ENCODE results near the gene SLC44A3.
"Not testable (repeated sequence)": the region's sequence is repeated elsewhere in the genome, so short reads cannot be mapped to it uniquely, and the experiment has no call there.

Gene SLC44A3

DNA sequence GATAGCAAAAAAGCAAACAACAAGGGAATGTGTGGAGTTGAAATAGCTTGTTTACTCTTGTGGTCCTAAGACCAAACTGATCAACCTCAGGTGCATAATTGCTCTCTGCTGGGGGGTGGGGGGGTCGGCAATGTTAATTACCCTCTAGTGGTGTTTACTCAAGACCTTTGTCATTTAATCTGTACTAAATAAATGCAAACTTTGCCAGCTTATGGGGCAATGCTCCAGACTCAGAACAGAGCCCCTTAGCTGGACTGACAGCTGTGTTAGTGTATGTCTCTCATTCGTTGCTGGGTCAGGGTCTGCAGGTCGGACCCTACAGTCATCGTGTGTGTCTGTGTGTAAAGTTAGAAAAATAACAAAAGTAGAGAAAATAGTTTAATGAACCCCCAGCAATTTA is 7.2 kb upstream of the SLC44A3 start:
- H3K36me3 Mint-ChIP-seq: no peaks in the 10 kb centered on the region
- H3K4me1 Mint-ChIP-seq (ENCODE audit: low read depth): peaks cover 2% of the 10 kb centered on the region
- peaks cover 4% of the 10 kb centered on the region for H3K9me3 Mint-ChIP-seq (ENCODE audit: low read depth)
- no peak overlapping the region for H3K27ac Mint-ChIP-seq
- H3K27me3 Mint-ChIP-seq: peaks cover 11% of the 10 kb centered on the region
- H3K4me3 Mint-ChIP-seq: no peak overlapping the region

DNA sequence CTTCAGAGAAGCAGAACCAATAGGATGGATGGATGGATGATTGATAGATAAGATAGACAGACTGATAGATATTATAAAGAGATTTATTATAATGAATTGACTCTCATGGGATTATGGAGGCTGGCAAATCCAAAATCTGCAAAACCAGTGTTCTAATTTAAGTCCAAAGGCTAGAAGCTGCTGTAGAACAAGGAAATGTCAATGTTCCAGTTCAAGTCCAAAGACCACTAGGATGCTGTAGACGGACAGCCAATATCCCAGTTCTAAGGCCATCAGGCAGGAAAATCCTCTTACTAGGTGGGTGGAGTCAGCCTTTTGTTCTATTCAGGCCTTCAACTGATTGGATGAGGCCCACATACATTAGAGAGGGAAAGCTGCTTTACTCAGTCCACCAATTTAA is 4.1 kb upstream of the SLC44A3 start:
- H3K27me3 Mint-ChIP-seq: peaks cover 22% of the 10 kb centered on the region
- peaks cover 3% of the 10 kb centered on the region for H3K4me1 Mint-ChIP-seq (ENCODE audit: low read depth)

DNA sequence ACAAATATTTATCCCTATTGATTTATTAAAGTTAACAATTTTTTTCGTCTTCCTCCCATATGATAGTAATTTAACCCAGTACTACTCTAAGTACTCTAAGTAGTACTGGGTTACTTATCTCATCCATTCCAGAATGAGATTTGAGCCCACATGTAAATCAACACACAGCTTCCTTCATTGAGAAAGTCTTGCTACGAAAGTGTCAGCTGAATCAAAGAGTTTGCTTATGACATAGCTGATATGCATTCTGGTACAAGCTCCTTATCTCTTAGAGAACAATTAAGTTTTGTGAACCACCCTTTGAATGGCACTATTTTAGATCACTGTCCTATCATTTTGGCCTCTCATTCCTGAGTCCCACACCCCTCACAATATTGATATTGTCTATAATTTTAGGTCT is 2.4 kb upstream of the SLC44A3 start:
- H3K27me3 Mint-ChIP-seq: peaks cover 25% of the 10 kb centered on the region
- peaks cover 4% of the 10 kb centered on the region for H3K4me1 Mint-ChIP-seq (ENCODE audit: low read depth)

More for the DNA sequence above, 4.1 kb upstream of the SLC44A3 start:
- H3K4me3 Mint-ChIP-seq: no peak overlapping the region
- no peak overlapping the region for H3K27ac Mint-ChIP-seq
- peaks cover 4% of the 10 kb centered on the region for H3K9me3 Mint-ChIP-seq (ENCODE audit: low read depth)
- no peaks in the 10 kb centered on the region for H3K36me3 Mint-ChIP-seq

DNA sequence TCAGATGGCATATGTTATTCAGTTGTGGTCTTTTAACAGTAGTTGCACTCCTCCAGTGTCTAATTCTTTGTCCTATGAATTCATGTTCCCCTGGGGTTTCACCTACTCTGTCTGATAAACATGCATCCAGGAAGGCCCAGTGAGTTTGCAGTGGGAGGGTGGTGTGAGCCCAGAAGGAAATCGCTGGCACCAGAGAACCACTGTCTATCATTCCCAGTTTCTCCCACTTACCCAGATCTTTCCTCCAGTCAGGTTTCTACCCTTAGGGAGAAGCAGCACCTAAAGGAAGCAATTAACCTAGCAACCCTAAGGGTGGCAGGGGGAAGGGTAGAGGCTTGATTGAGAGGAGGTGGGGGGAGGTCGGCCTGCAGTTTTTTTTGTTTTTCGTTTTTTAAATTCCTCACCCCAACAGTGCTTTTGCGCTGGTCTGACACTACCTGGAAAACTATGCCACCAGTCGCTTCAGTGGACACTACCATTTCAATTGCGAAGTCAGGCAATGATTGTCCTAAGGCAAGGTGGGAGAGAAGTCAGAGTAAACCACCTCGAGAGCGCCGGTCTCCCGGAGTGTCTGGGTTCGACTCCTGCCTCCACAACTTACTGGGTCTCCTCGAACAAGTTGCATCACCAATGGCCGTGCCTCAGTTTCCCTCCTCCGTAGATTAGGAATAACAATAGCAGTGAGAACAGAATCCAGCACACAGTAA is 766 bp upstream of the SLC44A3 start:
- Mint-ChIP-seq H3K9me3 (ENCODE audit: low read depth) (peaks cover 4% of the 10 kb centered on the region), H3K27ac (no peak overlapping the region), H3K4me1 (ENCODE audit: low read depth) (peaks cover 4% of the 10 kb centered on the region), H3K4me3 (peak overlapping the region; percentile 64), H3K36me3 (no peaks in the 10 kb centered on the region), H3K27me3 (peaks cover 29% of the 10 kb centered on the region)

More for the DNA sequence above, 2.4 kb upstream of the SLC44A3 start:
- Mint-ChIP-seq H3K27ac (no peak overlapping the region), H3K4me3 (no peak overlapping the region), H3K36me3 (no peaks in the 10 kb centered on the region), H3K9me3 (ENCODE audit: low read depth) (peaks cover 4% of the 10 kb centered on the region)

DNA sequence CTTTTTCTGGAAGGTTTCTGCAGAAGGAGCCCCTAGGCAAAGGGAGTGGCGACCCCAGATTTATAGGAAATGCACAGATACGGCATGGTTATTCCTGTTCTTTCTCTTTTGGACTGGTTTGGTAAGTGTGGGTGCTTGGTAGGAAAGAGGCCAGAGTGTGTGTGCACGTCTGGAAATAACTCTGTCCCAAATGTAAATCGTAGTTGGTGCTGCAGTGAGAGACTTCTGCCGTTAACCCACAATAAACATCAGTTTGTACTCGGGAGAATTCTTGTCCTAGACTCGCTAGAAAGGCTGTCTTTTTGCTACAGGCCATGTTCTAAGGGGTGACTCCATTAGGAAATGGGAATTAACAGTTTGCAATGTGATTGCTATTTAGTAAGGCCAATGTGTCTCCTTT is 779 bp downstream of the SLC44A3 start:
- H3K4me1 Mint-ChIP-seq (ENCODE audit: low read depth): peaks cover 4% of the 10 kb centered on the region
- H3K4me3 Mint-ChIP-seq: peak overlapping the region; percentile 58
- no peak overlapping the region for H3K27ac Mint-ChIP-seq
- peaks cover 4% of the 10 kb centered on the region for H3K9me3 Mint-ChIP-seq (ENCODE audit: low read depth)
- H3K27me3 Mint-ChIP-seq: peaks cover 28% of the 10 kb centered on the region
- no peaks in the 10 kb centered on the region for H3K36me3 Mint-ChIP-seq

DNA sequence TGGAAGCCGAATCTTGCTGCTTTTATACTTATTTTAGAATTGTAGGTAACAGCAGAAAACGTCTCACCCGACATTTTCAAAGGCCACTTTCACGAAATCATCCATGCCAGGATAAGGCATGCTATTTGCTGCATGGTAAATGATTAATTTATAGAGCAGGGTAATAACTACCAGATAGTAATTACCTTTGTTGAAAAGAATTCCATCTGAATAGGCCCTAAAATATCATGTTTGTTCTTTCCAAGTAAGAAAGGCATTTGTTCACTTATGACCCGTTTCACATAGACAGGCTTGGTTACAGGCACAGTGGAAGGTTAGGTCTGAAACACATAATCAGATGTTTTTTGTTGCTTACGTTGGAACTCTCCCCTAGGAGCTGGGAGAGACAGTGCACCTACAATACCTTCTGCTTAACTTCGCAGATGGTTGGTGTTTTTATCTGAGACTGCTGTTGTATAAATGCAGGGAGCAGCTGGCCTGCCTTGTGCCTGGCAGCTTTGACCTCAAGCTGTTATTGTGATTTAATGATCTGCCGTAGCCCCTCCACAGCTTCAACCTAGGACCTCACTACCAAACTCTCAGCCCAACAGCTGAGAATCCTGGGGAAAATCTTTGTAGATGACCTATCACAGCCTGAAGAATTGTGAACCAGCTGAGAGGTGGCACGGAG is 1.6 kb downstream of the SLC44A3 start:
- Mint-ChIP-seq H3K27ac (no peak overlapping the region), H3K36me3 (no peaks in the 10 kb centered on the region), H3K4me1 (ENCODE audit: low read depth) (peaks cover 4% of the 10 kb centered on the region), H3K27me3 (peaks cover 30% of the 10 kb centered on the region), H3K4me3 (no peak overlapping the region), H3K9me3 (ENCODE audit: low read depth) (peaks cover 3% of the 10 kb centered on the region)

DNA sequence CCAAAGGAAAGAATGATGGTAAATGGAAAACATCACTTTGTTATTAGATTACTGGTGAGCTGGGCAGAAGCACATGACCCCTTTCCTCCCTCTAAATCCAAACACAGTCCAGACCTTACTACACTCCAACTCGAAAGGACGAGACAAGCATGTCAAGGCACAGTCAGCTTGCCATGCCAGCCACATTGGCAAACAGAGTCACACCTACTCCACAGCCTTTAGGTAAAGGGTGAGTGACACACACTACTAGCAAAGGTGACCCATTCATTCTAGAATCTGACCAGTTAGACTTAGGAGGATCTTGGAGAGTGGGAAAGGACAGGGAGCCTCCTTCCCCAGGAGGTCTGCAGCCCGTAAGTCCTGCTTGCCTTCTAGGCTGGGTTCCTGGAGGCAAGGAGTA is 3.0 kb downstream of the SLC44A3 start:
- Mint-ChIP-seq H3K4me3 (no peak overlapping the region), H3K9me3 (ENCODE audit: low read depth) (no peaks in the 10 kb centered on the region), H3K4me1 (ENCODE audit: low read depth) (peaks cover 4% of the 10 kb centered on the region), H3K36me3 (no peaks in the 10 kb centered on the region), H3K27me3 (peaks cover 23% of the 10 kb centered on the region), H3K27ac (no peak overlapping the region)

DNA sequence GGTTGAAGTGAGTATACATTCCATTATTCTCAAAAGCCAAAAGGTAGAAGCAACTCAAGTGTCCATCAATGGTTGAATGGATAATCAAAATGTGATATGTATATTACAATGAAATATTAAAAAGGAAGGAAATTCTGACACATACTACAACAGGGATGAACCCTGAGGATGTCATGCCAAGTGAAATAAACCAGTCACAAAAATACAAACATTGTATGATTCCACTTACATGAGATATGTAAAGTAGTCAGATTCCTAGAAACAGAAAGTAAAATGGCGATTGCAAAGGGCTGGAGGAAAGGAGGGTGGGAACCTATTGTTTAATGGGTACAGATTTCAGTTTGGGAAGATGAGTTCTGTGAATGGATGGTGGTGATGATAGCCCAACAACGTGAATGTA is 5.8 kb downstream of the SLC44A3 start:
- no peak overlapping the region for H3K4me3 Mint-ChIP-seq
- no peak overlapping the region for H3K27ac Mint-ChIP-seq
- H3K4me1 Mint-ChIP-seq (ENCODE audit: low read depth): peaks cover 2% of the 10 kb centered on the region
- H3K9me3 Mint-ChIP-seq (ENCODE audit: low read depth): no peaks in the 10 kb centered on the region
- H3K36me3 Mint-ChIP-seq: no peaks in the 10 kb centered on the region
- H3K27me3 Mint-ChIP-seq: peaks cover 16% of the 10 kb centered on the region

DNA sequence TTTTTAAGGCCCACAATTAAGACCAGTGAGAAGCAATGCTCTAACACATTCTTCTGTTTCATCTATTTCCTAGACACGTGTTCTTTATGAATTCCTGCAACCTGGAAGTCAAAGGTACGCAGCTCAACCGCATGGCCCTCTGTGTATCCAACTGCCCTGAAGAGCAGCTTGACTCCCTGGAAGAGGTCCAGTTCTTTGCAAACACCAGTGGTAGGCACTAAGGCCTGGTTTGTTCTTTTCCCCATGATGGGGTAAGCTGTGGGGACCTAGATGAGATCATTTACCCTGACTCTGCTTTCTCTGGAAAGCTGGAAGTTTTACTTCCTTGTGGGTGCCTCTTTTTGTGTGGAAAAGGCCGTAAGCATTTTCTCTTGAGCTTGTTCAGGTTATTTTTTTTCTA is 7.3 kb downstream of the SLC44A3 start:
- Mint-ChIP-seq H3K27me3 (peaks cover 13% of the 10 kb centered on the region), H3K36me3 (no peaks in the 10 kb centered on the region), H3K9me3 (ENCODE audit: low read depth) (no peaks in the 10 kb centered on the region), H3K27ac (no peak overlapping the region), H3K4me3 (no peak overlapping the region), H3K4me1 (ENCODE audit: low read depth) (no peaks in the 10 kb centered on the region)

DNA sequence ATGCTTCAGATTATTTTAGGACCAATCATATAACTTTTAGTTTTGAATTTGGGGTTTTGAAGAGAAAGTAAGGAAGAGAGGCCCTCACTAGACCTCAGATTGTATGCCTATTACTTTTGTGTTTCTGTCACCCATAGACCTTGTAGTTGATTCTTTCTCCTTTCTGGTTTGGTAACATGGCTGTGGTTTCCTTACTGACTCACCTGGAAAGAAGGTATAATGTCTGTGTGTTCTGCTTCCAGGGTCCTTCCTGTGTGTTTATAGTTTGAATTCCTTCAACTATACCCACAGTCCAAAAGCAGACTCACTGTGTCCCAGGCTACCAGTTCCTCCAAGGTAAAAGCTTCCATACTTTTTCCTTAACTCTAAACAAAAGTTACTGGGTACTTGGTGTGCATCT is 8.1 kb downstream of the SLC44A3 start:
- H3K4me1 Mint-ChIP-seq (ENCODE audit: low read depth): no peaks in the 10 kb centered on the region
- no peaks in the 10 kb centered on the region for H3K9me3 Mint-ChIP-seq (ENCODE audit: low read depth)
- H3K27me3 Mint-ChIP-seq: peaks cover 8% of the 10 kb centered on the region
- H3K4me3 Mint-ChIP-seq: no peak overlapping the region
- no peak overlapping the region for H3K27ac Mint-ChIP-seq
- no peaks in the 10 kb centered on the region for H3K36me3 Mint-ChIP-seq

DNA sequence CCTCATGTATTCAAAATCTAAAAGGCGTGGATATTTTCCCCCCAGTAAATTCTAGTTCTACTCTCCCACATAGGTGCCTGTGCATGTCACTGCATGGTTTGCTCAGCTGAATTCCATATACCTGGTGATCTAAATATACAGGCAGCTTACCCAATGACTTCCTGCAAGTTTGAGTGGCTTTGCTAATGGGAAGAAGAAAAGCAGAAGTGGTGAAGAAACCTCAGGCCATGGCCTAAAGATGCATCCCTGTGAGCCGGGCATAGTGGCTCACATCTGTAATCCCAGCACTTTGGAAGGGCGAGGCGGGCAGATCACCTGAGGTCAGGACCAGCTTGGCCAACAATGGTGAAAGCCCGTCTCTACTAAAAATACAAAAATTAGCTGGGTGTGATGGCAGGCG is 11.5 kb downstream of the SLC44A3 start:
- Mint-ChIP-seq H3K4me3 (no peak overlapping the region), H3K27ac (no peak overlapping the region), H3K36me3 (no peaks in the 10 kb centered on the region), H3K9me3 (ENCODE audit: low read depth) (no peaks in the 10 kb centered on the region), H3K27me3 (peaks cover 7% of the 10 kb centered on the region), H3K4me1 (ENCODE audit: low read depth) (no peaks in the 10 kb centered on the region)

DNA sequence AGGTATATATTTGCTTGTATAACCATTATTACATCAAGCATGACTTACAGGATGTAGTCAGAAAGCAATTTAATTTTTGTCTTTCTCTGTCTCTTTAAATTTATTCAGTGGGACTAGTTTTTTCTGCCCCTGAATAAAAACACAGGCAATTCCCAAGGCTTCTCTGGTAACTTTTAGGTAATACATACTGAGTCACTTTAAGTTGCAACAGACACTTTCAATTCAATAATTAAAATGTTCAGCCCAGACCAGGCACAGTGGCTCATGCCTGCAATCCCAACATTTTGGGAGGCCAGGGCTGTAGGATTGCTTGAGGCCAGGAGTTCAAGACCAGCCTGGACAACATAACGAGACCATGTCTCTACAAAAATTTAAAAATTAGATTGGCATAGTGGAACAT is 12.3 kb downstream of the SLC44A3 start:
- no peaks in the 10 kb centered on the region for H3K36me3 Mint-ChIP-seq
- peaks cover 7% of the 10 kb centered on the region for H3K27me3 Mint-ChIP-seq
- H3K27ac Mint-ChIP-seq: no peak overlapping the region
- H3K4me3 Mint-ChIP-seq: no peak overlapping the region
- no peaks in the 10 kb centered on the region for H3K9me3 Mint-ChIP-seq (ENCODE audit: low read depth)
- no peaks in the 10 kb centered on the region for H3K4me1 Mint-ChIP-seq (ENCODE audit: low read depth)

DNA sequence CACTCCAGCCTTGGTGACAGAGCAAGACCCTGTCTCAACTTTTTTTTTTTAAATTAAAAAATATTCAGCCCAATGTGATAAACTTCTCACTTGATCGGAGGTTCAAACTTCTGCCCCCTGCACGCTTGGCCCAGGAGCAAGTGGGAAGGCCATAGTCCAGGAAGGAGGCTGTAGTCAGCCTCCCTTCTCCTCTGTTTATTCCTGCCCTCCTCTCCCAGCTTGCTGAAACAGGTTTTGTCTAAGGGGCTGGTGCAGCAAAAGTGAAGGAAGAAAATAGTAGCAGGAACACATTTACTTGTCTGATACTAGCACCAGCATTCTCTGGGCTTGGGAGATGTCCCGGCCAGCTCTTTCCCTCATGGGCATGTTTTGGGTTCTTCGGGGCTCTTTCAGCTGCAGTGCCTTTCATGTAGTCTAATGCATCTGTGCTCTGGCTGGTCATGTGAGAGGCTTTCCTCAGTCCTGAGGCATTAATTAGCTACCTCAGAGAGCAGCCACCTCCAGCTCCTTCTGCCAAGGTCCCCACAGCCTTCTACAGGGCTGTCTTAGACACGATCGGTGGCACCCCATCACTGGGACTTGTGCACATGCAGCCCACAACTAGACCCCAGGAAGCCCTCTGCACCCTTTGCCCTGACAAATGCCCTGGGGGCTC is 12.9 kb downstream of the SLC44A3 start:
- Mint-ChIP-seq H3K4me3 (no peak overlapping the region), H3K36me3 (no peaks in the 10 kb centered on the region), H3K4me1 (ENCODE audit: low read depth) (no peaks in the 10 kb centered on the region), H3K27ac (no peak overlapping the region), H3K27me3 (peaks cover 7% of the 10 kb centered on the region), H3K9me3 (ENCODE audit: low read depth) (no peaks in the 10 kb centered on the region)

DNA sequence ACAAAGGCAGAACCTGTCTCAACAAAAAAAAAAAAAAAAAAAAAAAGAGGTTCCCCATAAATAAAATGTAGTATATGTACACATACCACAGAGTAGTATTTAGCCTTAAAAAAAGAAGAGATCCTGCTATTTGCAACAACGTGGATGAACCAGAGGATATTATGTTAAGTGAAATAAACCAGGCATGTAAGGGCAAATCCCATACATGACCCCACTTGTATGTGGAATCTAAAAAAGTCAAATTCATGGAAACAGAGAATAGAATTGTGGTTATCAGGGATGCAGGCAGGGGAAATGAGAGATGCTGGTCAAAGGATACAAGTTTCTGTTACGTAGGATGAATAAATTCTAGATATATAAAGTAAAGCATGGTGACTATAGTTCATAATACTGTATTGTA is 16.7 kb downstream of the SLC44A3 start:
- Mint-ChIP-seq H3K27ac (no peak overlapping the region), H3K4me1 (ENCODE audit: low read depth) (no peaks in the 10 kb centered on the region), H3K9me3 (ENCODE audit: low read depth) (no peaks in the 10 kb centered on the region), H3K36me3 (no peaks in the 10 kb centered on the region), H3K27me3 (peaks cover 6% of the 10 kb centered on the region), H3K4me3 (no peak overlapping the region)

DNA sequence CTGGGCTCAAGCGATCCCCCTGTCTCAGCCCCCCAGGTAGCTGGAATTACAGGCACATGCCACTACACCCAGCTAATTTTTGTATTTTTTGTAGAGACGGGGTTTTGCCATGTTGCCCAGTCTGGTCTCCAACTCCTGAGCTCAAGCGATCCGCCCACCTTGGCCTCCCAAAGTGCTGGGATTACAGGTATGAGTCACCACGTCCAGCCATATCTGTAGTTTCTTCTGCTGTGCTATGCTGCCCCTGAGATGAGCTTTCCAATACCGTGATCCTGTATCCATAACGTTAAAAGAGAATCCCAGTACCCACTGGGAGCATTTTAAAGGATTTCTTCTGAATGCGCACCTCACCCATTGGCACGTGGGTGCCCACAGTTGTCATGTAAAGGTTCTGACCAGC is 20.2 kb downstream of the SLC44A3 start:
- not testable (repeated sequence) for H3K4me1 Mint-ChIP-seq (ENCODE audit: low read depth); H3K9me3 Mint-ChIP-seq (ENCODE audit: low read depth); H3K27ac Mint-ChIP-seq; H3K36me3 Mint-ChIP-seq; H3K4me3 Mint-ChIP-seq; H3K27me3 Mint-ChIP-seq
